ENCODE data around the gene ERRFI1. TPM values are rescaled to one million over a fixed set of nuclear protein-coding genes. Genes with fewer than 3 reads are reported as not detected.

The ERRFI1 gene
- total and polyA plus RNA-seq, 10 of the 15 experiments (the other 5 are each of a cell fraction or from before 2014, with no cell fraction given) = 0.90 to 6.5 (median 3.1) TPM

GRCh38 chr1:8017495-8018197 is 8.5 kb downstream of the ERRFI1 start:
- Histone ChIP-seq H4K20me1 (ENCODE audit: control insufficient read depth, insufficient read depth) (no peaks in the 10 kb centered on the region), H3K9me3 (replicated peaks; ENCODE audit: control insufficient read depth, insufficient read depth, low read length) (no peaks in the 10 kb centered on the region), H3K79me2 (ENCODE audit: control insufficient read depth, insufficient read depth, low read length) (no peaks in the 10 kb centered on the region), H3K36me3 (ENCODE audit: control insufficient read depth in 2 of 2, insufficient read depth in 2 of 2, low read length in 1 of 2) (peaks cover 0 to 3% of the 10 kb centered on the region in 2 experiments; a peak in 2 of 4 replicates), H3K4me2 (ENCODE audit: control insufficient read depth, insufficient read depth) (no peak overlapping the region), H2AFZ (ENCODE audit: control insufficient read depth, low read depth, low read length) (no peak overlapping the region), H3K9ac (ENCODE audit: control insufficient read depth, insufficient read depth, low read length) (no peak overlapping the region), H3K27me3 (replicated peaks in 1 of 2; ENCODE audit: control insufficient read depth in 2 of 2, insufficient read depth in 2 of 2, low read length in 1 of 2) (no peaks in the 10 kb centered on the region), H3K4me3 (no peak overlapping the region), H3K4me1 (ENCODE audit: control insufficient read depth, insufficient read depth, low read length) (no peaks in the 10 kb centered on the region), H3K27ac (ENCODE audit: control insufficient read depth, insufficient read depth) (no peak overlapping the region)
- in situ Hi-C loops (cut with MboI) (loop anchor here (10.0 kb wide), 1 partner anchor 327 kb away; no protein-coding TSS in a partner anchor), intact Hi-C loops (cut with micrococcal nuclease; ENCODE audit: unreplicated experiment) (loop anchor here (5.0 kb wide), 1 partner anchor 35 kb away; no protein-coding TSS in a partner anchor)
- WGBS (ENCODE audit: insufficient coverage, insufficient replicate concordance, low lambda C conversion rate, missing lambda C conversion rate) = 50% methylated on average over 5 of the region's 5 CpGs
- POLR2A ChIA-PET = no interaction called here
- SMC1A ChIA-PET (ENCODE audit: uncharacterized antibody, unreplicated experiment) = interaction anchor here (0.6 to 10.0 kb wide), 15 partner anchors 12 to 1033 kb away, joined by 3 to 79 read pairs (median 3); no protein-coding TSS in a partner anchor
- RAD21 ChIA-PET (ENCODE audit: unreplicated experiment) = interaction anchor here (0.9 to 8.1 kb wide), 9 partner anchors 36 to 709 kb away, joined by 3 to 96 read pairs (median 4); no protein-coding TSS in a partner anchor
- CTCF ChIA-PET = interaction anchor here (0.8 to 11.7 kb wide), 12 partner anchors 10 to 798 kb away, joined by 3 to 263 read pairs (median 6); no protein-coding TSS in a partner anchor
- BruUV-seq (replicated peaks) = no TSS peak
- FAIRE-seq = no peak
- TF ChIP-seq HDGF (IDR thresholded peaks at IDR 0.05) = no peak
- DNase-seq (ENCODE audit: low read depth, low spot score) = no peak
- no peak for ATAC-seq

GRCh38 chr1:8016895-8017241 is 9.2 kb downstream of the ERRFI1 start:
- FAIRE-seq (no peak), DNase-seq (ENCODE audit: low read depth, low spot score) (no peak), ATAC-seq (no peak)
- H2AFZ ChIP-seq (ENCODE audit: control insufficient read depth, low read depth, low read length) = no peak overlapping the region
- no peaks in the 10 kb centered on the region for H4K20me1 ChIP-seq (ENCODE audit: control insufficient read depth, insufficient read depth)
- H3K79me2 ChIP-seq (ENCODE audit: control insufficient read depth, insufficient read depth, low read length) = no peaks in the 10 kb centered on the region
- no peak overlapping the region for H3K4me2 ChIP-seq (ENCODE audit: control insufficient read depth, insufficient read depth)
- no peak overlapping the region for H3K9ac ChIP-seq (ENCODE audit: control insufficient read depth, insufficient read depth, low read length)
- CTCF ChIA-PET = interaction anchor here (0.6 to 11.7 kb wide), 15 partner anchors 9 to 898 kb away, joined by 3 to 263 read pairs (median 5); no protein-coding TSS in a partner anchor
- H3K9me3 ChIP-seq (replicated peaks; ENCODE audit: control insufficient read depth, insufficient read depth, low read length) = no peaks in the 10 kb centered on the region
- no peak overlapping the region for H3K27ac ChIP-seq (ENCODE audit: control insufficient read depth, insufficient read depth)
- in situ Hi-C loops (cut with MboI) (loop anchor here (10.0 kb wide), 1 partner anchor 328 kb away; no protein-coding TSS in a partner anchor), intact Hi-C loops (cut with micrococcal nuclease; ENCODE audit: unreplicated experiment) (loop anchor here (5.0 kb wide), 1 partner anchor 35 kb away; no protein-coding TSS in a partner anchor)
- BruUV-seq (replicated peaks) = no TSS peak
- POLR2A ChIA-PET = interaction anchor here (0.6 kb wide), 1 partner anchor 139 kb away, joined by 3 read pairs; no protein-coding TSS in a partner anchor
- SMC1A ChIA-PET (ENCODE audit: uncharacterized antibody, unreplicated experiment) = interaction anchor here (0.6 to 10.0 kb wide), 10 partner anchors 12 to 332 kb away, joined by 3 to 79 read pairs (median 6); no protein-coding TSS in a partner anchor
- H3K36me3 ChIP-seq (ENCODE audit: control insufficient read depth in 2 of 2, insufficient read depth in 2 of 2, low read length in 1 of 2) = peaks cover 0 to 3% of the 10 kb centered on the region in 2 experiments; a peak in 2 of 4 replicates
- H3K4me3 ChIP-seq = no peak overlapping the region
- H3K4me1 ChIP-seq (ENCODE audit: control insufficient read depth, insufficient read depth, low read length) = no peaks in the 10 kb centered on the region
- H3K27me3 ChIP-seq (replicated peaks in 1 of 2; ENCODE audit: control insufficient read depth in 2 of 2, insufficient read depth in 2 of 2, low read length in 1 of 2) = no peaks in the 10 kb centered on the region
- RAD21 ChIA-PET (ENCODE audit: unreplicated experiment) = interaction anchor here (0.6 to 8.1 kb wide), 9 partner anchors 19 to 710 kb away, joined by 3 to 96 read pairs (median 4); no protein-coding TSS in a partner anchor
- TF ChIP-seq RB1 (IDR thresholded peaks at IDR 0.05; ENCODE audit: borderline replicate concordance) (no peak), FOS (IDR thresholded peaks at IDR 0.05; ENCODE audit: borderline replicate concordance, extremely low read depth, insufficient read length) (no peak), IRF5 (IDR thresholded peaks at IDR 0.05; ENCODE audit: borderline replicate concordance) (no peak), CEBPZ (IDR thresholded peaks at IDR 0.05; ENCODE audit: low read depth, low read length) (no peak), ZNF384 (IDR thresholded peaks at IDR 0.05; ENCODE audit: borderline replicate concordance, low read depth, low read length) (no peak), PML (IDR thresholded peaks at IDR 0.05; ENCODE audit: low read length) (no peak), NFYA (IDR thresholded peaks at IDR 0.05; ENCODE audit: borderline replicate concordance, low read depth, low read length) (no peak), CBX3 (IDR thresholded peaks at IDR 0.05; ENCODE audit: borderline replicate concordance, low read depth) (no peak), HDAC2 (IDR thresholded peaks at IDR 0.05) (no peak), NFIC (IDR thresholded peaks at IDR 0.05; ENCODE audit: low read depth, low read length) (no peak), DPF2 (IDR thresholded peaks at IDR 0.05) (no peak)

Data from GM12878 (cell line).